Kidney epithelial cell (primary cell): Measurements from ENCODE around the gene UBAC2. TPM values are rescaled to one million over a fixed set of nuclear protein-coding genes. Genes with fewer than 3 reads are reported as not detected.

Experiments used
- DNase-seq: peaks from one replicate; pipeline ENCODE4 v3.0.0-alpha.2; 2010; ENCODE audit warnings: low read depth
- H3K27me3 ChIP-seq: 2 replicates; pipeline ENCODE4 v1.6.0; 2011; ENCODE audit warnings: low read length; ENCODE audit not compliant: control insufficient read depth, insufficient read depth
- H3K36me3 ChIP-seq: 2 replicates; pipeline ENCODE4 v1.5.1; 2011; ENCODE audit warnings: low read length; ENCODE audit not compliant: control insufficient read depth, insufficient read depth
- H3K4me3 ChIP-seq: 2 replicates; pipeline ENCODE4 v1.5.1; 2011; ENCODE audit warnings: low read depth, mild to moderate bottlenecking, control low read depth, low read length
- CTCF ChIP-seq: IDR thresholded peaks from 2 replicates; pipeline ENCODE4 v1.5.1; 2011; ENCODE audit warnings: mild to moderate bottlenecking, moderate library complexity, low read length, control low read depth, inconsistent platforms; ENCODE audit not compliant: insufficient read depth, poor library complexity, severe bottlenecking
- total RNA-seq: library from RNA; depleted of rRNA; stranded (reverse); fragments of >200 nt; gene quantifications from 2 replicates; pipeline ENCODE4 v1.2.3, GENCODE V29; 2015

UBAC2 gene
- total RNA-seq, 1 donor from 2014 or later, result 83.6 TPM

- no peak for TF ChIP-seq CTCF
- Histone ChIP-seq H3K4me3 (no peak overlapping the region), H3K27me3 (no peaks in the 10 kb centered on the region), H3K36me3 (no peaks in the 10 kb centered on the region)
- DNase-seq, result no peak
Measured at GRCh38 chr13:99299256-99299919, 98.7 kb downstream of the UBAC2 start.

- no peak for DNase-seq
- TF ChIP-seq CTCF, result no peak
- Histone ChIP-seq H3K36me3 (no peaks in the 10 kb centered on the region), H3K4me3 (no peak overlapping the region), H3K27me3 (no peaks in the 10 kb centered on the region)
Measured at GRCh38 chr13:99299920-99300341, 99.3 kb downstream of the UBAC2 start.

GRCh38 chr13:99301056-99301838, 100.6 kb downstream of the UBAC2 start:
- Histone ChIP-seq H3K4me3 (no peak overlapping the region), H3K36me3 (no peaks in the 10 kb centered on the region), H3K27me3 (no peaks in the 10 kb centered on the region)
- DNase-seq, result no peak
- TF ChIP-seq CTCF, result no peak

GRCh38 chr13:99301913-99302636, 101.4 kb downstream of the UBAC2 start:
- Histone ChIP-seq H3K4me3 (no peak overlapping the region), H3K36me3 (no peaks in the 10 kb centered on the region), H3K27me3 (no peaks in the 10 kb centered on the region)
- no peak for TF ChIP-seq CTCF
- no peak for DNase-seq

GRCh38 chr13:99302637-99303505, 102.2 kb downstream of the UBAC2 start:
- Histone ChIP-seq H3K36me3 (no peaks in the 10 kb centered on the region), H3K27me3 (no peaks in the 10 kb centered on the region), H3K4me3 (no peak overlapping the region)
- DNase-seq, result no peak
- TF ChIP-seq CTCF, result no peak
